ENCODE measurements around the gene HIGD1A.

The HIGD1A gene

GRCh38 chr3:42827654-42828053 lies 23.4 kb upstream of the HIGD1A start:
- ATAC-seq = no peak

GRCh38 chr3:42827023-42827422 lies 22.7 kb upstream of the HIGD1A start:
- ATAC-seq = no peak
- TF ChIP-seq ZFP3 (CRISPR knock-in tag; IDR thresholded peaks at IDR 0.05) (no peak), ISL1 (CRISPR knock-in tag; IDR thresholded peaks at IDR 0.05) (no peak), GLIS3 (CRISPR knock-in tag; IDR thresholded peaks at IDR 0.05) (no peak), POU6F1 (CRISPR knock-in tag; IDR thresholded peaks at IDR 0.05; ENCODE audit: borderline replicate concordance, low read depth) (no peak), CSDC2 (CRISPR knock-in tag; IDR thresholded peaks at IDR 0.05) (no peak), PATZ1 (CRISPR knock-in tag; IDR thresholded peaks at IDR 0.05; ENCODE audit: borderline replicate concordance) (no peak), CREB5 (CRISPR knock-in tag; IDR thresholded peaks at IDR 0.05; ENCODE audit: low read depth) (no peak), SNAI2 (CRISPR knock-in tag; IDR thresholded peaks at IDR 0.05) (no peak), PPARA (CRISPR knock-in tag; IDR thresholded peaks at IDR 0.05; ENCODE audit: borderline replicate concordance) (no peak), ZNF565 (CRISPR knock-in tag; conservative IDR thresholded peaks at IDR 0.05; ENCODE audit: low read depth) (no peak), RARB (CRISPR knock-in tag; IDR thresholded peaks at IDR 0.05) (no peak), TSHZ2 (CRISPR knock-in tag; IDR thresholded peaks at IDR 0.05) (no peak), ESRRG (CRISPR knock-in tag; IDR thresholded peaks at IDR 0.05) (no peak)

More at GRCh38 chr3:42827654-42828053, 23.4 kb upstream of the HIGD1A start:
- TF ChIP-seq ARNTL (CRISPR knock-in tag; IDR thresholded peaks at IDR 0.05; ENCODE audit: borderline replicate concordance, low read depth) (no peak), TOX (CRISPR knock-in tag; IDR thresholded peaks at IDR 0.05; ENCODE audit: borderline replicate concordance) (no peak), GLIS3 (CRISPR knock-in tag; IDR thresholded peaks at IDR 0.05) (no peak), ESRRG (CRISPR knock-in tag; IDR thresholded peaks at IDR 0.05) (no peak), CSRNP3 (CRISPR knock-in tag; IDR thresholded peaks at IDR 0.05) (no peak), CSDC2 (CRISPR knock-in tag; IDR thresholded peaks at IDR 0.05) (no peak)

- ATAC-seq = no peak
- TF ChIP-seq ZFP3 (CRISPR knock-in tag; IDR thresholded peaks at IDR 0.05) (no peak), CSDC2 (CRISPR knock-in tag; IDR thresholded peaks at IDR 0.05) (no peak), TCF4 (CRISPR knock-in tag; IDR thresholded peaks at IDR 0.05; ENCODE audit: borderline replicate concordance) (no peak), ISL1 (CRISPR knock-in tag; IDR thresholded peaks at IDR 0.05) (no peak), POU6F1 (CRISPR knock-in tag; IDR thresholded peaks at IDR 0.05; ENCODE audit: borderline replicate concordance, low read depth) (no peak), PATZ1 (CRISPR knock-in tag; IDR thresholded peaks at IDR 0.05; ENCODE audit: borderline replicate concordance) (no peak), ZFP30 (CRISPR knock-in tag; IDR thresholded peaks at IDR 0.05) (no peak)
These were observed 21.9 kb upstream of the HIGD1A start for GRCh38 chr3:42826141-42826540.
